Small intestine (tissue), 16 donors: ENCODE results near the gene GLRA3. TPM values are rescaled to one million over a fixed set of nuclear protein-coding genes. Genes with fewer than 3 reads are reported as not detected.
"Not testable (repeated sequence)": the region's sequence is repeated elsewhere in the genome, so short reads cannot be mapped to it uniquely, and the experiment has no call there.

Experiments
- DNase-seq, 2 donors: peaks; one replicate each; pipeline versions ENCODE4 v3.0.0 to v3.0.0-alpha.2; 2013
- FAIRE-seq: peaks from 2 replicates; lab custom pipeline; 2012; peaks lifted over from hg19 to GRCh38; lab: Jason Lieb, UNC
- H3K27ac ChIP-seq, 3 donors: one replicate each; pipeline ENCODE4 v1.5.1; 2013; ENCODE audit warnings: low read length in 2 of 3, mild to moderate bottlenecking in 2 of 3, control low read depth in 1 of 3, inconsistent platforms in 1 of 3, low read depth in 1 of 3, moderate library complexity in 1 of 3
- H3K27me3 ChIP-seq, 3 donors: one replicate each; pipeline ENCODE4 v1.6.1; 2013; ENCODE audit warnings: low read length in 3 of 3, inconsistent platforms in 1 of 3; ENCODE audit not compliant: control insufficient read depth in 3 of 3, insufficient read depth in 3 of 3
- H3K36me3 ChIP-seq, 3 donors: one replicate each; pipeline ENCODE4 v1.6.1; 2013; ENCODE audit warnings: low read length in 3 of 3, inconsistent platforms in 1 of 3, low read depth in 1 of 3, mild to moderate bottlenecking in 1 of 3, moderate library complexity in 1 of 3; ENCODE audit not compliant: control insufficient read depth in 3 of 3, insufficient read depth in 2 of 3
- H3K4me1 ChIP-seq, 3 donors: one replicate each; pipeline ENCODE4 v1.6.1; 2013; ENCODE audit warnings: low read length in 2 of 3, inconsistent platforms in 1 of 3, low read depth in 1 of 3, mild to moderate bottlenecking in 1 of 3, moderate library complexity in 1 of 3; ENCODE audit not compliant: control insufficient read depth in 3 of 3, insufficient read depth in 2 of 3
- H3K4me3 ChIP-seq, 3 donors: one replicate each; pipeline ENCODE4 v1.5.1; 2013; ENCODE audit warnings: low read length in 3 of 3, control low read depth in 1 of 3, inconsistent platforms in 1 of 3, low read depth in 1 of 3, mild to moderate bottlenecking in 1 of 3, moderate library complexity in 1 of 3
- H3K9me3 ChIP-seq, 2 donors: one replicate each; pipeline ENCODE4 v1.6.1; 2013; ENCODE audit warnings: low read depth in 1 of 2, low read length in 1 of 2; ENCODE audit not compliant: control insufficient read depth in 2 of 2, insufficient read depth in 1 of 2
- WGBS, 3 donors: extraction: QIAGEN DNeasy Blood & Tissue Kit; methylation state at CpG; one replicate each; pipeline ENCODE4 v1.1.7; 2013; 5-methylcytosine and 5-hydroxymethylcytosine counted together
- long read RNA-seq, 10 donors: transcript quantifications; one replicate each; lab custom pipeline, GENCODE V29; 2026
- polyA plus RNA-seq, 4 donors: library from polyadenylated mRNA; stranded (reverse) in 3 of 4; unstranded in 1 of 4; fragments of 200-250 nt in 3 of 4; fragments of 120-200 nt in 1 of 4; gene quantifications; one replicate each; pipeline versions ENCODE4 v1.2.1 to v1.2.3, GENCODE V29; 2013
- donor health status: healthy with polysubstance abuse.
- donor health status: control.
- donor health status: control.
- donor health status: Bipolar disorder and iron deficiency.
- donor health status: healthy.

The GLRA3 gene
- polyA plus RNA-seq: under 1 TPM in 2 of 4 donors, not detected in 2; 0.04 to 0.28 TPM
- long read RNA-seq, donor 1: 0 reads
- long read RNA-seq, donor 2: 0 reads
- long read RNA-seq, donor 3: 0 reads
- long read RNA-seq, donor 4: 0 reads
- long read RNA-seq, donor 5: 0 reads
- long read RNA-seq, donor 6: 0 reads
- long read RNA-seq, donor 7: 0 reads
- long read RNA-seq, donor 8: 0 reads
- long read RNA-seq, donor 9: 0 reads
- long read RNA-seq, donor 10: 0 reads

DNA sequence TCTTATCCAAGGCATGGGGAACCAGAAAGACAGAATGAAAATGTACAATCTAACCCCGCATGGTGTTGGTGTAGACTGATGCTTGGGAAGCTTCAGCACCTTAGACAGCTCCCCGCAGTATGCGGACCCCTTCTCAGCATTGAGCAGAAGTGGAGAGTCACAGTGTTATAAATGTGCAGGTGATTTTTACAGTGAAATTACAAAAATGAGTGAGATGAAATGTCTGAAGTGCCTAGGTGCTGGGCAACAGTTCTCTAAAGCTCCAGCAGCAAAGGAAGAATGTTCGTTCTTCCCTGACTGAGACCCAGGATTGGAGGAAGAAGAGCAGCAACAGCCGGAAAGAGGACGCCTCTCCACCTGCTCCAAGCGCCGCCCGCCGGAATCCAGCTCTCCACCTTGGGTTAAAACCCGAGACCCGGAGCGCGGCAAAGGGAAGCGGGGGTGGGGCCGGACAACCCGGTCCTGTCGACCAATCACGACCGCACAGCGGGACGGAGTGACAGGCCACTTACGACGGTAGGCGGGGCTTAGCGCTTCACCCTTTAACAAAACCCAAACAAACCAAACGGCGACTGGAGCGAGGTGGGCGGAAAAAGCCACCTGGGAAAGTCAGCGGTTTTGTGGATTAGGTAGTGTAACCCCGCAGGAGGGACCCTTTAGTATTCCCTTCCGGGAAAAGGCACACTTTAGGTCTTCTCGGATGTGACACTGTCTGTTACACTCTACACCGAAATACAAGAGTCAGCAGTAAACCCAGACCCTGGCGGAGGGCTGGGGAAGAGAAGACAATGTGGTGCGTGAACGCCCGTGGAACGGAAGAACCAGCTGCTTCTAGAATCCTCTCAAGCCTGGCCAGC lies at the start of gene GLRA3:
Gene GLRA3, minus strand, starts transcription at position 403 of the 857 bp plus-strand sequence. CDS start 436 bp downstream, outside the sequence.
- no peaks in the 10 kb centered on the region for H3K4me1 ChIP-seq
- H3K27me3 ChIP-seq: peaks cover 0 to 5% (median 0%) of the 10 kb centered on the region in 3 donors
- DNase-seq (peak; percentile 2 to 59), FAIRE-seq (no peak)
- 3 to 8% (median 8%) methylated on average over 40 of the region's 40 CpGs for WGBS, 3 donors
- H3K27ac ChIP-seq: no peak within 1 kb of the TSS
- H3K36me3 ChIP-seq: no peaks in the 10 kb centered on the region
- no peaks in the 10 kb centered on the region for H3K9me3 ChIP-seq
- H3K4me3 ChIP-seq: peak within 1 kb of the TSS in 1 of 3 donors; percentile 24

DNA sequence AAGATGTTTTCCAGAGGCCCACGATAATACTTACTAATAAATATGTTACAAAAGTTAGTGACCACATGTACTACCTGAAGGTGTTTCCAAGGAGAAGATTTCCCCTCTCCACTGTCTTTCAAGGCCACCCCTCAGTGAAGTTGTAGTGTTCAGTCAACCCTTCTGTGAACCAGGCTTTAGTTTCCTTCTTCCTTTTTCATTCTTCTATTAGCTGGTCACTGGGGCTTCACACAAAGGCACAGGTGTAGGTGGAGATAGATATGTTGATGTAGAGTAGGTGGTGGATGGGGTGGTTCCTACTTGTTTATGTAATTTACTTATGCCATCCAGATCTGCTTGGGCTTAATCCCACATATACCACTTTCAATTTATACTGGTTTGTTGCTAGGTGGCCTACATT lies 45.9 kb upstream of the GLRA3 start:
- Histone ChIP-seq H3K9me3 (no peaks in the 10 kb centered on the region), H3K27ac (no peak overlapping the region), H3K4me3 (no peak overlapping the region), H3K36me3 (no peaks in the 10 kb centered on the region), H3K27me3 (no peaks in the 10 kb centered on the region), H3K4me1 (no peaks in the 10 kb centered on the region)
- 44 to 72% (median 58%) methylated on average over 1 of the region's 1 CpG for WGBS, 3 donors
- DNase-seq (no peak), FAIRE-seq (no peak)

DNA sequence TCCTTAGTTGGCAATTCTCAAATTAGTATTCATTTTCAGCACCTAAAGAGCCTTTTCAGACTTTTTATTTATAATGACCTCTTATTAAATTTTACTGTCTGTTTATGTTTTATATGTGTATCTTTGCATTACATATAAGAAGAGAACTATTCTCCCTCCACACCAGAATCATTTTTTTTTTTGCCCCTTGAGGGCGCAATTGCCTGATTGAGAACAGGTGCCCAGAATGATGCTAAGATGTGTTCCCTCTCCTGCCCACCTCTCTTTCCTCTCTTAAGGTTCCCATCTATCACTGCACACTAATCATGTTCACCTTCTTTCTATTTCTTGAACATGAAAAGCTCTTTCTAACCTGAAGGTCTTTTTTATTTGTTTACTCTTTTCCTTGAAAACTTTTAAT lies 44.9 kb upstream of the GLRA3 start:
- no peak overlapping the region for H3K4me3 ChIP-seq
- no peaks in the 10 kb centered on the region for H3K27me3 ChIP-seq
- H3K9me3 ChIP-seq: no peaks in the 10 kb centered on the region
- H3K27ac ChIP-seq: no peak overlapping the region
- WGBS, 3 donors: 24 to 50% (median 45%) methylated on average over 1 of the region's 1 CpG
- DNase-seq (no peak), FAIRE-seq (no peak)
- H3K36me3 ChIP-seq: no peaks in the 10 kb centered on the region
- no peaks in the 10 kb centered on the region for H3K4me1 ChIP-seq

DNA sequence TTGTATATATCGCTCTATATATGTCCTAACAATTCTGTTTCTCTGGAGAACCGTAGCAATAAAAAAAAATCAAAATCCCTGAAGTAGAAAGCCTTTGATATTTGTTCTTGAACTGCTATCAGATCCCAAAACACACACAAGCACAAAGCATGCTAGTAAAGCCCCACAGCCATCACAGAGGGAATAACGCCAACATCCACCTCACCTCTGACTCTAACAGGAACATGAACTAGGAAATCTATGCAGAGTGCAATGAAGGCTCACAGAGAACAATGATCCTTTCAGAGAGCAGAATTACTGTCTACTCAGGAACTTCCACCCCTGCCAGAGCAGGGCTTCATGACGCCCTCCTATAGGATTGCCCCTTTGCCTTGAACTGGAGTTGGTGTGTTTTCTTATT lies 44.1 kb upstream of the GLRA3 start:
- not testable (repeated sequence) for H3K4me3 ChIP-seq, DNase-seq, H3K27me3 ChIP-seq, H3K9me3 ChIP-seq, H3K36me3 ChIP-seq, H3K4me1 ChIP-seq, H3K27ac ChIP-seq, FAIRE-seq
- 50 to 73% (median 65%) methylated on average over 3 of the region's 4 CpGs for WGBS, 3 donors

DNA sequence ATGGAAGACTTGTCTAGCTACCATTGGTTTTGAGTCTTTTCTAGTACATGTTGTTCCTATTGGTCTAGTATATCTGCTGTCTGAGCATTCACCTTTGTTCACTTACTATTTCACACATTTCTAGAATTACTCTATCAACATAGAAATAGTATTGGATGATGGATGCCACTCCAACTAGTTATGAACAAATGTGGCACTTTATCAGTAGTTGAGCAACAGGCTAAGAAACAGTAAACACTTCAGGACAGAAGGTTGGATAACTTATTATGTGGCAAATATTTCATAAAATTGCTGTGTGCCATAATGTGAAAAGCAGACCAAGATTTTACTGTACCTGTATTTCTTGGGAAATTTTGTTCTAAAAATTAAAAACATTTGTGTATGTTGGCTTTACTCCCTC lies 42.4 kb upstream of the GLRA3 start:
- Histone ChIP-seq H3K27ac (no peak overlapping the region), H3K4me1 (no peaks in the 10 kb centered on the region), H3K36me3 (no peaks in the 10 kb centered on the region), H3K27me3 (no peaks in the 10 kb centered on the region), H3K4me3 (no peak overlapping the region), H3K9me3 (no peaks in the 10 kb centered on the region)
- DNase-seq (no peak), FAIRE-seq (no peak)

DNA sequence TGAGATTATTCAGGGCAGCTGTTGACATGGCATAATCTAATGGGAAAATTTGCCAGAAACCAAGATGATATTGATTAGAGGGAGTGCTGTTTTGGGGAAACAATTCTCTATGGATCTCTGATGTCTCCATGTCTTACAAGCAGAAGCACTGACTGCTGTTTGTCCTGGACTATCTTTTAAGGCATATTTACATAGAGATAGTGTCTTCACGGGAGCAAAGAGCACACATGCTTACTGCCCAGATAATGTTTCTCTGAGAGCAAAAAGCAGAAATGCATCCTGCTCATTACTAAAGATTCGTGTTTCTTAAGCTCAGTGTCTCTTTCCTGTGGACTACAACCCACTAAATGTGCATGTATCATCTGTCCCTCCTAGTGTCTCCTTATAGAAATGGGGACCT lies 41.3 kb upstream of the GLRA3 start:
- H3K27ac ChIP-seq: no peak overlapping the region

DNA sequence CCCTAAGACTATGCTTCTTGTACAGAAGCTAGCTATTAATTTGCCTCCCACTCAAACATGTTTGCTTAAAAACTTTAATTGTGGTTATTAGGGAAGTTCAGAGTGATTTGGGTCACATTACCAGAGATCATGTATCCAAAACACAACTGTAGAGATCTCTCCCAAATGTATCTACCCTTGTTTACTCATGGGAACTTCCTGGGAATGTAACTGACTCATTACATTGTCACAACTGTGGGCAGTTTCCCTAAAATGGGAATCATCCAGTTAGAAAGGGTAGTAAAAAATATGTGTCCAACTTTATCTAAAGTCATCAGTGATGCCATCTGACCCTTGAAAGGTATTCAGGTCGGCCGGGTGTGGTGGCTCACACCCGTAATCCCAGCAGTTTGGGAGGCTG lies 40.3 kb upstream of the GLRA3 start:
- WGBS, 3 donors: 61 to 78% (median 71%) methylated on average over 3 of the region's 3 CpGs
- Histone ChIP-seq H3K36me3 (no peaks in the 10 kb centered on the region), H3K9me3 (no peaks in the 10 kb centered on the region), H3K4me3 (no peak overlapping the region), H3K27ac (no peak overlapping the region), H3K27me3 (no peaks in the 10 kb centered on the region), H3K4me1 (no peaks in the 10 kb centered on the region)
- DNase-seq (no peak), FAIRE-seq (no peak)

More for the DNA sequence above, 41.3 kb upstream of the GLRA3 start:
- no peaks in the 10 kb centered on the region for H3K27me3 ChIP-seq
- no peaks in the 10 kb centered on the region for H3K9me3 ChIP-seq
- H3K4me1 ChIP-seq: no peaks in the 10 kb centered on the region
- DNase-seq (peak in 1 of 2 donors; percentile 18), FAIRE-seq (no peak)
- WGBS, 3 donors: 3 to 26% (median 13%) methylated on average over 2 of the region's 2 CpGs
- no peak overlapping the region for H3K4me3 ChIP-seq
- H3K36me3 ChIP-seq: no peaks in the 10 kb centered on the region

DNA sequence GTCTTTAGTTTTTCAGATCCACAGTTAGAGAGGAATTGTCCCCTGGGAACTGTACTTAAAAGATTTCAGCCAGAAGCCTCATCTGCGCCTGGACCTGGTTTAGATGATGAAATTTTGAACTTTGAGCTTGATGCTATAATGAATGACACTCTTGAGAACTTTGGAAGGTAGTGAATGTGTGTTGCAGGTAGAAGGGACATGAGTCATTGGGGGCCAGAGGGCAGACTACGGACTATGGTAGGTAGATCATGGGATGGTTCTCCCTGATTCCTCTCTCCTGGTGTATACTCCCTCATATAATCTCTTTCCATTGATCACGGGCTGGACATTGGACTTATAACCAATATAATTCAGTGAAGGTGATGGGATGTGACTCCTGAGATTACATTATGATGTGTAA lies 38.9 kb upstream of the GLRA3 start:
- Histone ChIP-seq H3K27me3 (no peaks in the 10 kb centered on the region), H3K9me3 (no peaks in the 10 kb centered on the region), H3K36me3 (no peaks in the 10 kb centered on the region), H3K4me3 (no peak overlapping the region), H3K4me1 (no peaks in the 10 kb centered on the region), H3K27ac (no peak overlapping the region)
- 28 to 81% (median 40%) methylated on average over 3 of the region's 3 CpGs for WGBS, 3 donors
- no peak for FAIRE-seq
- DNase-seq: peak; percentile 17 to 57
